PC-3 (cell line): ENCODE results near the gene MAGI2. TPM values are rescaled to one million over a fixed set of nuclear protein-coding genes. Genes with fewer than 3 reads are reported as not detected.

Source experiments
- ATAC-seq: fragments of 200-7000 bp; cut with Tn5 transposase; 2 replicates; pipeline ENCODE4 v1.9.1; 2020; ENCODE audit warnings: mild to moderate bottlenecking, moderate library complexity
- BruUV-seq: library from RNA; stranded (reverse); fragments of 400-500 nt; replicated peaks from 2 replicates; lab custom pipeline; 2021; lab: Mats Ljungman, UMichigan
- CTCF ChIA-PET: fragments of 300-600 bp; sonication (Branson Sonifier 250); formaldehyde crosslinking; loops from one replicate; lab custom pipeline; 2022; ENCODE audit warnings: antibody characterized with exemption; lab: Charles Lee
- POLR2A ChIA-PET: fragments of 300-600 bp; sonication (Branson Sonifier 250); formaldehyde crosslinking; loops from one replicate; lab custom pipeline; 2022; ENCODE audit warnings: antibody characterized with exemption; ENCODE audit not compliant: unreplicated experiment; lab: Charles Lee
- DNase-seq: peaks from one replicate; pipeline ENCODE4 v3.0.0-alpha.2; 2015
- H2AFZ ChIP-seq: fragments of 300-600 bp; sonication (generic); 2 replicates; pipeline ENCODE4 v1.6.0; 2016; ENCODE audit warnings: antibody characterized with exemption, low read length
- H3F3A ChIP-seq: fragments of 300-600 bp; sonication (generic); one replicate; pipeline ENCODE4 v1.6.0; 2017; ENCODE audit warnings: antibody characterized with exemption, low read length, control low read depth, mild to moderate bottlenecking; ENCODE audit not compliant: unreplicated experiment
- H3K27ac ChIP-seq: fragments of 300-600 bp; sonication (generic); 2 replicates; pipeline ENCODE4 v1.5.1; 2016; ENCODE audit warnings: mild to moderate bottlenecking, low read length
- H3K27me3 ChIP-seq: fragments of 300-600 bp; sonication (generic); 2 replicates; pipeline ENCODE4 v1.6.1; 2016; ENCODE audit warnings: low read length, mixed read lengths
- H3K36me3 ChIP-seq: fragments of 300-600 bp; sonication (generic); 2 replicates; pipeline ENCODE4 v1.6.1; 2016; ENCODE audit warnings: low read depth, mixed run types, low read length, mixed read lengths
- H3K4me1 ChIP-seq: fragments of 300-600 bp; sonication (generic); 2 replicates; pipeline ENCODE4 v1.5.1; 2016; ENCODE audit warnings: low read length; ENCODE audit not compliant: insufficient read depth
- H3K4me2 ChIP-seq: fragments of 300-600 bp; sonication (generic); 2 replicates; pipeline ENCODE4 v1.6.0; 2016; ENCODE audit warnings: low read length
- H3K4me3 ChIP-seq: fragments of 300-600 bp; sonication (generic); 2 replicates; pipeline ENCODE4 v1.5.1; 2016; ENCODE audit warnings: mild to moderate bottlenecking, low read length, mixed read lengths
- H3K79me2 ChIP-seq: fragments of 300-600 bp; sonication (generic); 2 replicates; pipeline ENCODE4 v1.6.1; 2017; ENCODE audit warnings: low read length, mixed read lengths
- H3K9ac ChIP-seq: fragments of 300-600 bp; sonication (generic); 2 replicates; pipeline ENCODE4 v1.6.0; 2016; ENCODE audit warnings: mild to moderate bottlenecking, low read length
- H3K9me2 ChIP-seq: fragments of 300-600 bp; sonication (generic); replicated peaks from 2 replicates; pipeline ENCODE4 v1.6.1; 2016; ENCODE audit warnings: mixed run types, low read length, mixed read lengths
- H3K9me3 ChIP-seq: fragments of 300-600 bp; sonication (generic); 2 replicates; pipeline ENCODE4 v1.6.1; 2016; ENCODE audit warnings: low read length, mixed read lengths
- H4K20me1 ChIP-seq: fragments of 300-600 bp; sonication (generic); 2 replicates; pipeline ENCODE4 v1.6.1; 2016; ENCODE audit warnings: low read length, mixed read lengths
- CTCF ChIP-seq: fragments of 300-600 bp; sonication (generic); conservative IDR thresholded peaks from 2 replicates; pipeline ENCODE4 v1.5.1; 2017; ENCODE audit warnings: antibody characterized with exemption, low read depth, mild to moderate bottlenecking, low read length
- EZH2 ChIP-seq: fragments of 300-600 bp; sonication (generic); IDR thresholded peaks from one replicate; pipeline ENCODE4 v1.6.1; 2017; ENCODE audit warnings: antibody characterized with exemption, mild to moderate bottlenecking, low read length; ENCODE audit not compliant: unreplicated experiment
- EZH2phosphoT487 ChIP-seq: fragments of 300-600 bp; sonication (generic); IDR thresholded peaks from 2 replicates; pipeline ENCODE4 v1.6.1; 2018; ENCODE audit warnings: mild to moderate bottlenecking, antibody characterized with exemption, low read length, borderline replicate concordance
- intact Hi-C: fragments of 100-400 bp; cut with micrococcal nuclease; formaldehyde crosslinking; loops from 2 replicates; pipeline ENCODE4 v1.9.0; 2023
- total RNA-seq: library from RNA; depleted of rRNA; stranded (reverse); fragments of >200 nt; gene quantifications from 2 replicates; pipeline ENCODE4 v1.2.3, GENCODE V29; 2014

The MAGI2 gene
- total RNA-seq, 1 experiment from 2014 or later: not detected

- H3K36me3 ChIP-seq: no peaks in the 10 kb centered on the region
- CTCF ChIA-PET: no interaction called here
- no peak overlapping the region for H3K27ac ChIP-seq
- BruUV-seq: no TSS peak
- no peak overlapping the region for H3K4me3 ChIP-seq
- H2AFZ ChIP-seq: no peak overlapping the region
- no peaks in the 10 kb centered on the region for H3K9me3 ChIP-seq
- no peaks in the 10 kb centered on the region for H4K20me1 ChIP-seq
- no peak overlapping the region for H3K9ac ChIP-seq
- no peaks in the 10 kb centered on the region for H3F3A ChIP-seq
- H3K4me1 ChIP-seq: no peaks in the 10 kb centered on the region
- POLR2A ChIA-PET: no interaction called here
- no peak for DNase-seq
- H3K4me2 ChIP-seq: no peak overlapping the region
- no peak for ATAC-seq
- intact Hi-C loops: no loop called here
- no peaks in the 10 kb centered on the region for H3K79me2 ChIP-seq
- H3K9me2 ChIP-seq: no peaks in the 10 kb centered on the region
- no peak for TF ChIP-seq EZH2phosphoT487
- no peak for TF ChIP-seq CTCF
- TF ChIP-seq EZH2: no peak
- H3K27me3 ChIP-seq: peaks cover 17% of the 10 kb centered on the region
Measured at GRCh38 chr7:78345293-78345911, 1108.1 kb downstream of the MAGI2 start.

- H3K4me2 ChIP-seq: no peak overlapping the region
- intact Hi-C loops: no loop called here
- no peak for ATAC-seq
- H3K9me3 ChIP-seq: no peaks in the 10 kb centered on the region
- DNase-seq: no peak
- H3F3A ChIP-seq: no peaks in the 10 kb centered on the region
- H3K9ac ChIP-seq: no peak overlapping the region
- TF ChIP-seq EZH2phosphoT487 (no peak), EZH2 (no peak), CTCF (no peak)
- no peaks in the 10 kb centered on the region for H3K79me2 ChIP-seq
- ChIA-PET CTCF (no interaction called here), POLR2A (no interaction called here)
- no peaks in the 10 kb centered on the region for H3K9me2 ChIP-seq
- H4K20me1 ChIP-seq: no peaks in the 10 kb centered on the region
- no peaks in the 10 kb centered on the region for H3K36me3 ChIP-seq
- no peaks in the 10 kb centered on the region for H3K4me1 ChIP-seq
- no TSS peak for BruUV-seq
- no peak overlapping the region for H2AFZ ChIP-seq
- no peak overlapping the region for H3K4me3 ChIP-seq
- peaks cover 25% of the 10 kb centered on the region for H3K27me3 ChIP-seq
- H3K27ac ChIP-seq: no peak overlapping the region
Measured at GRCh38 chr7:78334426-78334825, 1119.0 kb downstream of the MAGI2 start.

- intact Hi-C loops: no loop called here
- no peak overlapping the region for H2AFZ ChIP-seq
- no peak overlapping the region for H3K4me3 ChIP-seq
- no peak overlapping the region for H3K9ac ChIP-seq
- no peaks in the 10 kb centered on the region for H4K20me1 ChIP-seq
- no peaks in the 10 kb centered on the region for H3F3A ChIP-seq
- no peak overlapping the region for H3K27ac ChIP-seq
- no peak for TF ChIP-seq EZH2
- TF ChIP-seq CTCF: no peak
- no peak for TF ChIP-seq EZH2phosphoT487
- no peaks in the 10 kb centered on the region for H3K4me1 ChIP-seq
- peaks cover 30% of the 10 kb centered on the region for H3K27me3 ChIP-seq
- BruUV-seq: no TSS peak
- ChIA-PET POLR2A (no interaction called here), CTCF (no interaction called here)
- no peaks in the 10 kb centered on the region for H3K9me2 ChIP-seq
- no peaks in the 10 kb centered on the region for H3K79me2 ChIP-seq
- no peak for DNase-seq
- no peaks in the 10 kb centered on the region for H3K36me3 ChIP-seq
- no peak overlapping the region for H3K4me2 ChIP-seq
- no peaks in the 10 kb centered on the region for H3K9me3 ChIP-seq
- no peak for ATAC-seq
Measured at GRCh38 chr7:78333530-78334425, 1119.7 kb downstream of the MAGI2 start.
